H9 (cell line): ENCODE data around the gene MAP4K3. TPM values are rescaled to one million over a fixed set of nuclear protein-coding genes. Genes with fewer than 3 reads are reported as not detected.

Source experiments
- DNase-seq: peaks from one replicate; pipeline ENCODE4 v3.0.0-alpha.2; 2017
- H2AFZ ChIP-seq: one replicate; pipeline ENCODE4 v1.6.1; 2013; ENCODE audit warnings: mild to moderate bottlenecking, low read length, control low read depth, moderate library complexity
- H2AK5ac ChIP-seq: 2 replicates; pipeline ENCODE4 v1.6.1; 2013; ENCODE audit warnings: low read length, control low read depth, mixed read lengths; ENCODE audit not compliant: insufficient read length
- H2BK120ac ChIP-seq: one replicate; pipeline ENCODE4 v1.6.1; 2013; ENCODE audit warnings: low read depth, mild to moderate bottlenecking, low read length, control low read depth, inconsistent platforms; ENCODE audit not compliant: poor library complexity, severe bottlenecking
- H2BK12ac ChIP-seq: 2 replicates; pipeline ENCODE4 v1.6.1; 2013; ENCODE audit warnings: low read length, control low read depth, mixed read lengths, low read depth; ENCODE audit not compliant: insufficient read length
- H2BK15ac ChIP-seq: 2 replicates; pipeline ENCODE4 v1.6.1; 2013; ENCODE audit warnings: low read depth, low read length, control low read depth
- H2BK20ac ChIP-seq: one replicate; pipeline ENCODE4 v1.6.1; 2013; ENCODE audit warnings: low read depth, mild to moderate bottlenecking, low read length, control low read depth, inconsistent platforms; ENCODE audit not compliant: poor library complexity, severe bottlenecking
- H2BK5ac ChIP-seq: 2 replicates; pipeline ENCODE4 v1.6.1; 2013; ENCODE audit warnings: low read length, control low read depth, mixed read lengths; ENCODE audit not compliant: insufficient read length
- H3K14ac ChIP-seq: 2 replicates; pipeline ENCODE4 v1.6.1; 2013; ENCODE audit warnings: low read length, control low read depth; ENCODE audit not compliant: insufficient read depth
- H3K18ac ChIP-seq: 2 replicates; pipeline ENCODE4 v1.6.1; 2013; ENCODE audit warnings: low read depth, mild to moderate bottlenecking, mixed read lengths, low read length, control low read depth; ENCODE audit not compliant: insufficient read length
- H3K23ac ChIP-seq: 2 replicates; pipeline ENCODE4 v1.6.1; 2013; ENCODE audit warnings: low read length, control low read depth, mixed read lengths, low read depth; ENCODE audit not compliant: insufficient read length
- H3K23me2 ChIP-seq: 2 replicates; pipeline ENCODE4 v1.6.1; 2013; ENCODE audit warnings: low read depth, mild to moderate bottlenecking, mixed read lengths, low read length, control low read depth; ENCODE audit not compliant: insufficient read length, poor library complexity, severe bottlenecking
- H3K27ac ChIP-seq: 2 replicates; pipeline ENCODE4 v1.5.1; 2013; ENCODE audit warnings: low read length, control low read depth, mixed read lengths, low read depth; ENCODE audit not compliant: insufficient read length
- H3K27me3 ChIP-seq: 2 replicates; pipeline ENCODE4 v1.6.1; 2013; ENCODE audit warnings: low read length, control low read depth, inconsistent platforms; ENCODE audit not compliant: insufficient read depth
- H3K4ac ChIP-seq: 2 replicates; pipeline ENCODE4 v1.6.1; 2013; ENCODE audit warnings: low read depth, mild to moderate bottlenecking, control low read depth, inconsistent platforms, low read length, moderate library complexity
- H3K4me1 ChIP-seq: 2 replicates; pipeline ENCODE4 v1.6.1; 2013; ENCODE audit warnings: low read length, control low read depth, inconsistent platforms; ENCODE audit not compliant: insufficient read depth
- H3K4me2 ChIP-seq: 2 replicates; pipeline ENCODE4 v1.6.1; 2013; ENCODE audit warnings: low read length, control low read depth, mixed read lengths; ENCODE audit not compliant: insufficient read length, insufficient read depth
- H3K56ac ChIP-seq: 2 replicates; pipeline ENCODE4 v1.6.1; 2013; ENCODE audit warnings: low read depth, mild to moderate bottlenecking, mixed read lengths, low read length, control low read depth; ENCODE audit not compliant: insufficient read length
- H3K79me1 ChIP-seq: 2 replicates; pipeline ENCODE4 v1.6.1; 2013; ENCODE audit warnings: low read depth, mild to moderate bottlenecking, moderate library complexity, low read length, control low read depth, inconsistent platforms; ENCODE audit not compliant: insufficient read depth, poor library complexity, severe bottlenecking
- H3K79me2 ChIP-seq: 2 replicates; pipeline ENCODE4 v1.6.1; 2013; ENCODE audit warnings: low read length, control low read depth, inconsistent platforms; ENCODE audit not compliant: insufficient read depth
- H3K9ac ChIP-seq: 2 replicates; pipeline ENCODE4 v1.6.1; 2013; ENCODE audit warnings: low read length, control low read depth, mixed read lengths; ENCODE audit not compliant: insufficient read length; ENCODE audit errors: extremely low read depth
- H3K9me3 ChIP-seq: one replicate; pipeline ENCODE4 v1.6.1; 2013; ENCODE audit warnings: low read depth, low read length, inconsistent platforms; ENCODE audit not compliant: control insufficient read depth
- H3T11ph ChIP-seq: one replicate; pipeline ENCODE4 v1.6.1; 2013; ENCODE audit warnings: mild to moderate bottlenecking, low read length, control low read depth, inconsistent platforms
- H4K20me1 ChIP-seq: one replicate; pipeline ENCODE4 v1.6.1; 2013; ENCODE audit not compliant: control insufficient read depth, insufficient read length, insufficient read depth
- H4K5ac ChIP-seq: 2 replicates; pipeline ENCODE4 v1.6.1; 2013; ENCODE audit warnings: low read depth, mild to moderate bottlenecking, mixed read lengths, low read length, control low read depth; ENCODE audit not compliant: insufficient read length
- H4K8ac ChIP-seq: replicated peaks from 2 replicates; pipeline ENCODE4 v1.6.1; 2013; ENCODE audit warnings: low read length, control low read depth, mixed read lengths, low read depth; ENCODE audit not compliant: insufficient read length
- H4K91ac ChIP-seq: 2 replicates; pipeline ENCODE4 v1.6.1; 2013; ENCODE audit warnings: low read depth, mild to moderate bottlenecking, moderate library complexity, mixed read lengths, low read length, control low read depth; ENCODE audit not compliant: insufficient read length
- H3K27ac Mint-ChIP-seq, 3 experiments: 2 replicates in 2 of 3; 3 replicates in 1 of 3; pipeline ENCODE4 v1.8.0; 2020 to 2021; ENCODE audit warnings: mixed read lengths in 3 of 3, mild to moderate bottlenecking in 1 of 3, moderate library complexity in 1 of 3
- H3K27me3 Mint-ChIP-seq: 2 replicates; pipeline ENCODE4 v1.8.0; 2021; ENCODE audit warnings: low read depth, mild to moderate bottlenecking, moderate library complexity, mixed read lengths
- H3K36me3 Mint-ChIP-seq, 3 experiments: 2 replicates in 2 of 3; 3 replicates in 1 of 3; pipeline ENCODE4 v1.8.0; 2020 to 2021; ENCODE audit warnings: low read depth in 3 of 3, mixed read lengths in 3 of 3; ENCODE audit not compliant: insufficient read depth in 1 of 3
- H3K4me1 Mint-ChIP-seq, 2 experiments: 2 replicates each; pipeline ENCODE4 v1.8.0; 2020; ENCODE audit warnings: mixed read lengths in 2 of 2
- H3K4me3 Mint-ChIP-seq, 2 experiments: 2 replicates in 1 of 2; 3 replicates in 1 of 2; pipeline ENCODE4 v1.8.0; 2020 to 2021; ENCODE audit warnings: mild to moderate bottlenecking in 2 of 2, mixed read lengths in 2 of 2, moderate library complexity in 1 of 2
- H3K9me3 Mint-ChIP-seq, 2 experiments: 2 replicates in 1 of 2; 3 replicates in 1 of 2; pipeline ENCODE4 v1.8.0; 2020; ENCODE audit warnings: mild to moderate bottlenecking in 2 of 2, mixed read lengths in 2 of 2, moderate library complexity in 1 of 2
- WGBS: extraction: QIAGEN DNeasy Blood & Tissue Kit; methylation state at CpG from one replicate; pipeline ENCODE4 v1.1.7; 2013; ENCODE audit warnings: missing lambda C conversion rate, low lambda C conversion rate, mixed read lengths; ENCODE audit not compliant: insufficient read length; ENCODE audit errors: extremely low coverage; 5-methylcytosine and 5-hydroxymethylcytosine counted together
- total RNA-seq: library from RNA; stranded (reverse); gene quantifications from 2 replicates; pipeline ENCODE4 v1.2.1, GENCODE V29; 2021
- TF ChIP-seq, protein P1 (sequence below): fragments of 200-600 bp; sonication (generic); conservative IDR thresholded peaks from 3 replicates; pipeline ENCODE4 v1.8.0; 2021; ENCODE audit warnings: antibody characterized with exemption, mild to moderate bottlenecking

The MAP4K3 gene
- total RNA-seq, 1 experiment from 2014 or later: 37.9 TPM

GRCh38 chr2:39445934-39446333, 8.8 kb upstream of the MAP4K3 start:
- Mint-ChIP-seq H3K27me3 (no peaks in the 10 kb centered on the region), H3K36me3 (peaks cover 8 to 12% (median 10%) of the 10 kb centered on the region in 3 experiments), H3K9me3 (peaks cover 4 to 12% of the 10 kb centered on the region in 2 experiments; a peak in 4 of 5 replicates), H3K4me1 (peaks cover under 1% of the 10 kb centered on the region in 2 experiments; a peak in 3 of 4 replicates), H3K27ac (no peak overlapping the region), H3K4me3 (no peak overlapping the region)
- H3K4me1 ChIP-seq: no peaks in the 10 kb centered on the region
- no peak overlapping the region for H3K56ac ChIP-seq
- no CpG with 5 or more reads among the region's 3 CpGs for WGBS
- H3K23me2 ChIP-seq: no peaks in the 10 kb centered on the region
- H2BK120ac ChIP-seq: no peak overlapping the region
- H3K23ac ChIP-seq: no peak overlapping the region
- H3T11ph ChIP-seq: no peak overlapping the region
- no peak overlapping the region for H3K9ac ChIP-seq
- no peak overlapping the region for H4K91ac ChIP-seq
- H3K18ac ChIP-seq: no peak overlapping the region
- H2BK20ac ChIP-seq: no peak overlapping the region
- no peak overlapping the region for H2BK12ac ChIP-seq
- H3K4ac ChIP-seq: no peak overlapping the region
- H2BK15ac ChIP-seq: no peak overlapping the region
- no peaks in the 10 kb centered on the region for H4K20me1 ChIP-seq
- no peak overlapping the region for H3K27ac ChIP-seq
- no peak overlapping the region for H4K5ac ChIP-seq
- H4K8ac ChIP-seq: no peak overlapping the region
- H2AK5ac ChIP-seq: no peak overlapping the region
- TF ChIP-seq, protein P1, sequence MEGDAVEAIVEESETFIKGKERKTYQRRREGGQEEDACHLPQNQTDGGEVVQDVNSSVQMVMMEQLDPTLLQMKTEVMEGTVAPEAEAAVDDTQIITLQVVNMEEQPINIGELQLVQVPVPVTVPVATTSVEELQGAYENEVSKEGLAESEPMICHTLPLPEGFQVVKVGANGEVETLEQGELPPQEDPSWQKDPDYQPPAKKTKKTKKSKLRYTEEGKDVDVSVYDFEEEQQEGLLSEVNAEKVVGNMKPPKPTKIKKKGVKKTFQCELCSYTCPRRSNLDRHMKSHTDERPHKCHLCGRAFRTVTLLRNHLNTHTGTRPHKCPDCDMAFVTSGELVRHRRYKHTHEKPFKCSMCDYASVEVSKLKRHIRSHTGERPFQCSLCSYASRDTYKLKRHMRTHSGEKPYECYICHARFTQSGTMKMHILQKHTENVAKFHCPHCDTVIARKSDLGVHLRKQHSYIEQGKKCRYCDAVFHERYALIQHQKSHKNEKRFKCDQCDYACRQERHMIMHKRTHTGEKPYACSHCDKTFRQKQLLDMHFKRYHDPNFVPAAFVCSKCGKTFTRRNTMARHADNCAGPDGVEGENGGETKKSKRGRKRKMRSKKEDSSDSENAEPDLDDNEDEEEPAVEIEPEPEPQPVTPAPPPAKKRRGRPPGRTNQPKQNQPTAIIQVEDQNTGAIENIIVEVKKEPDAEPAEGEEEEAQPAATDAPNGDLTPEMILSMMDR: no peak
- H2AFZ ChIP-seq: no peak overlapping the region
- DNase-seq: no peak
- H3K14ac ChIP-seq: no peak overlapping the region
- H3K4me2 ChIP-seq: no peak overlapping the region
- no peaks in the 10 kb centered on the region for H3K9me3 ChIP-seq
- H3K79me1 ChIP-seq: no peaks in the 10 kb centered on the region
- H2BK5ac ChIP-seq: no peak overlapping the region
- no peaks in the 10 kb centered on the region for H3K27me3 ChIP-seq
- H3K79me2 ChIP-seq: peaks cover 2% of the 10 kb centered on the region; the same call in 1 of the 2 replicates
